Stimulated activated CD8-positive, alpha-beta memory T cell treated with anti-CD3 and anti-CD28 coated beads, Interleukin-7, amount 100 ng/mL, for 1 hour (primary cell): ENCODE results near the gene UQCC3.
"Not testable (repeated sequence)": the region's sequence is repeated elsewhere in the genome, so short reads cannot be mapped to it uniquely, and the experiment has no call there.

Experiments
- DNase-seq, 2 donors: peaks; one replicate each; pipeline ENCODE4 v3.0.0-alpha.2; 2020; ENCODE audit warnings: low read depth in 2 of 2

UQCC3 gene

GRCh38 chr11:62671608-62672389 lies at the start of gene UQCC3, which contains the start of gene LBHD1:
UQCC3 (plus strand) TSS chr11:62671673; CDS start chr11:62671746, 73 bp downstream.
LBHD1 (minus strand) TSS chr11:62672267; CDS start chr11:62670031, 2,236 bp downstream.
- peak in 1 of 2 donors; percentile 48 for DNase-seq

GRCh38 chr11:62622476-62623089 lies 48.9 kb upstream of the UQCC3 start:
- DNase-seq, result no peak

- no peak for DNase-seq
Observed at GRCh38 chr11:62627713-62628112, 43.8 kb upstream of the UQCC3 start.

- DNase-seq, result no peak
Observed at GRCh38 chr11:62632492-62632891, 39.0 kb upstream of the UQCC3 start.

GRCh38 chr11:62644220-62644619 lies 27.3 kb upstream of the UQCC3 start:
- DNase-seq, result no peak

GRCh38 chr11:62645671-62645945 lies 25.9 kb upstream of the UQCC3 start:
- no peak for DNase-seq

GRCh38 chr11:62645946-62646824 lies 25.3 kb upstream of the UQCC3 start, which contains the start of gene GANAB:
GANAB (minus strand) TSS chr11:62646613; CDS start chr11:62646599, 14 bp downstream.
- peak; percentile 98 for DNase-seq

GRCh38 chr11:62646825-62647608 lies 24.5 kb upstream of the UQCC3 start:
- no peak for DNase-seq

GRCh38 chr11:62647609-62648005 lies 23.9 kb upstream of the UQCC3 start:
- no peak for DNase-seq

- DNase-seq, result no peak
Observed at GRCh38 chr11:62648185-62648966, 23.1 kb upstream of the UQCC3 start.

- DNase-seq, result no peak
Observed at GRCh38 chr11:62648967-62649364, 22.5 kb upstream of the UQCC3 start.

GRCh38 chr11:62649486-62649885 lies 22.0 kb upstream of the UQCC3 start:
- DNase-seq, result no peak

- not testable (repeated sequence) for DNase-seq
Observed at GRCh38 chr11:62650283-62650682, 21.2 kb upstream of the UQCC3 start.

- DNase-seq, result no peak
Observed at GRCh38 chr11:62652161-62653006, 19.1 kb upstream of the UQCC3 start.

GRCh38 chr11:62654297-62654696 lies 17.2 kb upstream of the UQCC3 start:
- DNase-seq, result no peak

GRCh38 chr11:62656796-62657429 lies 14.6 kb upstream of the UQCC3 start:
- DNase-seq, result no peak

GRCh38 chr11:62664405-62665074 lies 6.9 kb upstream of the UQCC3 start:
- peak in 1 of 2 donors; percentile 23 for DNase-seq

GRCh38 chr11:62665075-62665598 lies 6.3 kb upstream of the UQCC3 start, which contains the start of the genes C11orf98 and CSKMT:
C11orf98 (minus strand) TSS chr11:62665210; CDS start chr11:62665169, 41 bp downstream.
CSKMT (plus strand) TSS chr11:62665312; CDS start chr11:62665880, 568 bp downstream.
- peak; percentile 89 to 94 for DNase-seq
